H1 (cell line): ENCODE measurements around the gene TMEM115.

Source experiments
- CBX8 ChIP-seq: fragments of 300-800, 300-1000 bp; sonication (generic); IDR thresholded peaks from 2 replicates; pipeline ENCODE4 v1.7.1; 2016; ENCODE audit warnings: low read depth, low read length, borderline replicate concordance
- CREB1 ChIP-seq: IDR thresholded peaks from 2 replicates; pipeline ENCODE4 v1.6.1; 2012; ENCODE audit warnings: inconsistent platforms
- FOSL1 ChIP-seq: IDR thresholded peaks from 2 replicates; pipeline ENCODE4 v1.6.1; 2011; ENCODE audit warnings: mild to moderate bottlenecking, low read depth, low read length, moderate library complexity; ENCODE audit not compliant: insufficient read depth
- MAFK ChIP-seq: IDR thresholded peaks from 2 replicates; pipeline ENCODE4 v1.6.1; 2012; ENCODE audit warnings: low read depth, mild to moderate bottlenecking, improper control_type of control experiment, low read length
- POLR2A ChIP-seq, 2 experiments: IDR thresholded peaks; 1 replicate in 1 of 2; 2 replicates in 1 of 2; pipeline ENCODE4 v1.6.1; 2011; ENCODE audit warnings: low read depth in 2 of 2, low read length in 2 of 2, mild to moderate bottlenecking in 2 of 2; ENCODE audit errors: control extremely low read depth in 1 of 2
- POLR2AphosphoS5 ChIP-seq: IDR thresholded peaks from 2 replicates; pipeline ENCODE4 v1.6.1; 2011; ENCODE audit warnings: low read depth, low read length
- SP1 ChIP-seq: IDR thresholded peaks from 2 replicates; pipeline ENCODE4 v1.6.1; 2011; ENCODE audit warnings: low read depth, low read length
- TF ChIP-seq, protein P1 (sequence below), 3 experiments: IDR thresholded peaks; 1 replicate in 2 of 3; 2 replicates in 1 of 3; pipeline versions ENCODE4 v1.5.1 to v1.6.1; 2011; ENCODE audit warnings: low read length in 3 of 3, mild to moderate bottlenecking in 3 of 3, inconsistent platforms in 2 of 3, low read depth in 1 of 3, moderate library complexity in 1 of 3; ENCODE audit not compliant: insufficient read depth in 1 of 3; ENCODE audit errors: control extremely low read depth in 1 of 3

DNA sequence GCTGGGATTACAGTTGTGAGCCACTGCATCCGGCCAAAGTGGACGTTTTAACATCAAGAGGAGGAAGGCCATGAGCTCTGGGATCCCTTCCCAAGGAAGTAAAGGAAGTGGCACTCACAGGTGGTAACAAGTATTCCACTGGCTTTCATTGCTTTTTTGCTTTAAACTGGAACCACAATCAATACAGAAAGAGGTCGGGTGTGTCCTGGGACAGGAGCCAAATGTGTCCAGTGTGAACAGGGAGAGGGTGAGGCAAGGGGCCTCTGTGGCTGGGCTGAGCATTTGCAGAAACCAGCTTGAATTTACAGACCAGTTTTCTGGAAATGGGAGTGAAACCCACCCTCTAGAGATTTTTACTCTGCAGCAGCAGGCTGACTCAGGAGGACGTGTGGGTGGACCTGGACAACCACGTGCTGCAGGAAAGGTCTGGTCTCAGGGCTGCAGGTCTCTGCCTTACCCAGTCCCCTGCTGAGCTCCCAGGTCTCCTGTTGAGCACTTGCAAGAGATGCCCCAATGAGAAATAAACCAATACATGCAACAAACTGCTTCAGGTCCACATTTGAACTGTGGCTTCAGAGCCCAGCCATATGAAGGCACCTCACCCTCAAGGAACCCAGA, 42.8 kb upstream of the TMEM115 start:
- TF ChIP-seq, protein P1, sequence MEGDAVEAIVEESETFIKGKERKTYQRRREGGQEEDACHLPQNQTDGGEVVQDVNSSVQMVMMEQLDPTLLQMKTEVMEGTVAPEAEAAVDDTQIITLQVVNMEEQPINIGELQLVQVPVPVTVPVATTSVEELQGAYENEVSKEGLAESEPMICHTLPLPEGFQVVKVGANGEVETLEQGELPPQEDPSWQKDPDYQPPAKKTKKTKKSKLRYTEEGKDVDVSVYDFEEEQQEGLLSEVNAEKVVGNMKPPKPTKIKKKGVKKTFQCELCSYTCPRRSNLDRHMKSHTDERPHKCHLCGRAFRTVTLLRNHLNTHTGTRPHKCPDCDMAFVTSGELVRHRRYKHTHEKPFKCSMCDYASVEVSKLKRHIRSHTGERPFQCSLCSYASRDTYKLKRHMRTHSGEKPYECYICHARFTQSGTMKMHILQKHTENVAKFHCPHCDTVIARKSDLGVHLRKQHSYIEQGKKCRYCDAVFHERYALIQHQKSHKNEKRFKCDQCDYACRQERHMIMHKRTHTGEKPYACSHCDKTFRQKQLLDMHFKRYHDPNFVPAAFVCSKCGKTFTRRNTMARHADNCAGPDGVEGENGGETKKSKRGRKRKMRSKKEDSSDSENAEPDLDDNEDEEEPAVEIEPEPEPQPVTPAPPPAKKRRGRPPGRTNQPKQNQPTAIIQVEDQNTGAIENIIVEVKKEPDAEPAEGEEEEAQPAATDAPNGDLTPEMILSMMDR (IDR thresholded peaks at IDR 0.05; ENCODE audit: control extremely low read depth in 1 of 3, insufficient read depth in 1 of 3, low read depth in 1 of 3, low read length in 3 of 3), result no peak
- TF ChIP-seq CBX8 (no peak), SP1 (no peak), FOSL1 (no peak), POLR2AphosphoS5 (no peak), POLR2A (IDR thresholded peaks at IDR 0.05; ENCODE audit: control extremely low read depth in 1 of 2, low read depth in 2 of 2, low read length in 2 of 2) (no peak), CREB1 (no peak), MAFK (no peak)
